Brain pericyte (primary cell): ENCODE data around the gene ZNF488.

Experiments
- DNase-seq: peaks from one replicate; pipeline ENCODE4 v3.0.0-alpha.2; 2012; ENCODE audit warnings: low read depth, low spot score

ZNF488 gene

GRCh38 chr10:47330366-47330765 lies 53.7 kb downstream of the ZNF488 start:
- no peak for DNase-seq

GRCh38 chr10:47329855-47330254 lies 54.2 kb downstream of the ZNF488 start:
- DNase-seq = no peak

- no peak for DNase-seq
Measured at GRCh38 chr10:47326927-47327330, 57.2 kb downstream of the ZNF488 start.

GRCh38 chr10:47326306-47326926 lies 57.7 kb downstream of the ZNF488 start:
- no peak for DNase-seq

GRCh38 chr10:47325303-47326291 lies 58.5 kb downstream of the ZNF488 start:
- DNase-seq = no peak

GRCh38 chr10:47323636-47324296 lies 60.3 kb downstream of the ZNF488 start:
- no peak for DNase-seq

GRCh38 chr10:47323087-47323486 lies 61.0 kb downstream of the ZNF488 start:
- no peak for DNase-seq

- DNase-seq = no peak
Measured at GRCh38 chr10:47322300-47323061, 61.6 kb downstream of the ZNF488 start, which contains the start of gene GDF2. TSS of gene GDF2 (plus strand) at chr10:47322454. CDS start at chr10:47322669, 215 bp downstream.

- no peak for DNase-seq
Measured at GRCh38 chr10:47321521-47322195, 62.4 kb downstream of the ZNF488 start.

- no peak for DNase-seq
Measured at GRCh38 chr10:47320812-47321211, 63.3 kb downstream of the ZNF488 start.

GRCh38 chr10:47319784-47320183 lies 64.3 kb downstream of the ZNF488 start:
- no peak for DNase-seq

- no peak for DNase-seq
Measured at GRCh38 chr10:47318706-47319105, 65.4 kb downstream of the ZNF488 start.

GRCh38 chr10:47317251-47317650 lies 66.8 kb downstream of the ZNF488 start:
- no peak for DNase-seq

GRCh38 chr10:47316131-47316530 lies 68.0 kb downstream of the ZNF488 start:
- no peak for DNase-seq
